GM19025 (cell line): ENCODE data around the gene MAPK8IP3.

Experiments used
- ATAC-seq: cut with Tn5 transposase; IDR thresholded peaks from one replicate; pipeline ENCODE4 v1.9.1; 2021; ENCODE audit warnings: mild to moderate bottlenecking, low read depth, moderate library complexity; ENCODE audit not compliant: unreplicated experiment

MAPK8IP3 gene

GRCh38 chr16:1781758-1782407 lies 75.9 kb downstream of the MAPK8IP3 start:
- ATAC-seq: peak; percentile 2

GRCh38 chr16:1782408-1783264 lies 76.6 kb downstream of the MAPK8IP3 start, which contains the start of the genes NUBP2 and SPSB3:
NUBP2 (plus strand) TSS chr16:1782960; CDS start chr16:1783021, 61 bp downstream.
SPSB3 (minus strand) TSS chr16:1782571; CDS start chr16:1781483, 1,088 bp downstream.
- ATAC-seq: peak; percentile 82

GRCh38 chr16:1784977-1785845 lies 79.2 kb downstream of the MAPK8IP3 start:
- no peak for ATAC-seq

- ATAC-seq: no peak
These were observed 79.8 kb downstream of the MAPK8IP3 start for GRCh38 chr16:1785846-1786170.

- no peak for ATAC-seq
These were observed 80.5 kb downstream of the MAPK8IP3 start for GRCh38 chr16:1786242-1787055.

- ATAC-seq: no peak
These were observed 81.0 kb downstream of the MAPK8IP3 start for GRCh38 chr16:1787056-1787321.

- ATAC-seq: no peak
These were observed 81.5 kb downstream of the MAPK8IP3 start for GRCh38 chr16:1787322-1788094.

GRCh38 chr16:1788095-1788707 lies 82.2 kb downstream of the MAPK8IP3 start:
- ATAC-seq: no peak

GRCh38 chr16:1788708-1789100 lies 82.7 kb downstream of the MAPK8IP3 start:
- no peak for ATAC-seq

- no peak for ATAC-seq
These were observed 83.6 kb downstream of the MAPK8IP3 start for GRCh38 chr16:1789643-1790045.

- ATAC-seq: no peak
These were observed 84.2 kb downstream of the MAPK8IP3 start for GRCh38 chr16:1790261-1790610.

- no peak for ATAC-seq
These were observed 84.7 kb downstream of the MAPK8IP3 start for GRCh38 chr16:1790611-1791255.

GRCh38 chr16:1791256-1791942 lies 85.4 kb downstream of the MAPK8IP3 start:
- ATAC-seq: no peak

- ATAC-seq: no peak
These were observed 86.2 kb downstream of the MAPK8IP3 start for GRCh38 chr16:1791943-1792812.

GRCh38 chr16:1792836-1793577 lies 87.0 kb downstream of the MAPK8IP3 start:
- no peak for ATAC-seq

- no peak for ATAC-seq
These were observed 87.7 kb downstream of the MAPK8IP3 start, which contains the start of gene IGFALS for GRCh38 chr16:1793578-1794220. IGFALS (minus strand) TSS chr16:1793705; CDS start chr16:1793652, 53 bp downstream.
